Heart left ventricle (tissue), 16 donors: Measurements from ENCODE around the gene CAPS. TPM values are rescaled to one million over a fixed set of nuclear protein-coding genes. Genes with fewer than 3 reads are reported as not detected.
"Not testable (repeated sequence)": the region's sequence is repeated elsewhere in the genome, so short reads cannot be mapped to it uniquely, and the experiment has no call there.

Source experiments
- ATAC-seq, 4 donors: fragments of 200-7000 bp; cut with Tn5 transposase; one replicate each; pipeline ENCODE4 v1.9.1; 2020 to 2022; ENCODE audit warnings: moderate library complexity in 4 of 4, mild to moderate bottlenecking in 3 of 4, moderate number of reproducible peaks in 1 of 4
- DNase-seq, 5 donors: peaks; one replicate each; pipeline ENCODE4 v3.0.0-alpha.2; 2020
- H3K27ac ChIP-seq, 12 donors: fragments of 200-600 bp; sonication (generic) in 4 of 12; one replicate each; pipeline versions ENCODE4 v1.5.0 to v1.8.0; 2016 to 2022; ENCODE audit warnings: mild to moderate bottlenecking in 2 of 12
- H3K27me3 ChIP-seq, 9 donors: fragments of 200-600 bp; sonication (generic) in 2 of 9; one replicate each; pipeline versions ENCODE4 v1.5.1 to v1.8.0; 2016 to 2022; ENCODE audit warnings: mild to moderate bottlenecking in 3 of 9
- H3K36me3 ChIP-seq, 9 donors: fragments of 200-600 bp; sonication (generic) in 2 of 9; one replicate each; pipeline versions ENCODE4 v1.5.0 to v1.8.0; 2018 to 2022; ENCODE audit warnings: mild to moderate bottlenecking in 2 of 9
- H3K4me1 ChIP-seq, 12 donors: fragments of 200-600 bp; sonication (generic) in 4 of 12; one replicate each; pipeline versions ENCODE4 v1.5.0 to v1.8.0; 2016 to 2022; ENCODE audit warnings: mild to moderate bottlenecking in 3 of 12
- H3K4me3 ChIP-seq, 12 donors: fragments of 200-600 bp; sonication (generic) in 4 of 12; one replicate each; pipeline versions ENCODE4 v1.5.0 to v1.8.0; 2017 to 2022; ENCODE audit warnings: mild to moderate bottlenecking in 9 of 12, moderate library complexity in 4 of 12
- H3K9me3 ChIP-seq, 12 donors: fragments of 200-600 bp; sonication (generic) in 4 of 12; one replicate each; pipeline versions ENCODE4 v1.5.0 to v1.8.0; 2016 to 2022; ENCODE audit warnings: mild to moderate bottlenecking in 1 of 12
- POLR2A ChIP-seq, 2 donors: fragments of 450-650 bp; IDR thresholded peaks; one replicate each; pipeline ENCODE4 v1.6.1; 2017; ENCODE audit warnings: antibody characterized with exemption in 2 of 2, mild to moderate bottlenecking in 2 of 2, moderate library complexity in 2 of 2
- WGBS, 4 donors: extraction: QIAGEN DNeasy Blood & Tissue Kit in 2 of 4; methylation state at CpG; one replicate each; pipeline versions ENCODE4 v1.1.5 to v1.1.7; 2013 to 2018; 5-methylcytosine and 5-hydroxymethylcytosine counted together
- intact Hi-C, 10 donors: fragments of 100-400 bp; cut with DNase I; formaldehyde crosslinking; loops; one replicate each; pipeline versions ENCODE4 v1.11.1 to v1.14.2; 2022
- polyA plus RNA-seq, 2 donors: library from polyadenylated mRNA; stranded (reverse); fragments of 200-250 nt; gene quantifications; one replicate each; pipeline ENCODE4 v1.2.3, GENCODE V29; 2013
- total RNA-seq, 9 donors: library from RNA; depleted of rRNA in 2 of 9; stranded (reverse); fragments of >200 nt in 2 of 9; fragmentation: NEBNext Ultra II Directional in 3 of 9; extraction: Animal tissue kit (Norgen Biotek cat#: 25700) in 3 of 9; gene quantifications; one replicate each; pipeline versions ENCODE4 v1.1.0 to v1.2.4, GENCODE V29; 2016 to 2023
- TF ChIP-seq, protein P1 (sequence below), 12 donors: fragments of 200-600 bp; sonication (generic) in 4 of 12; IDR thresholded peaks; one replicate each; pipeline versions ENCODE4 v1.5.0 to v1.8.0; 2018 to 2022; ENCODE audit warnings: antibody characterized with exemption in 12 of 12, mild to moderate bottlenecking in 5 of 12
- donor health status: ischemic (EF 13 %, LVEDD 7.1; RV severe dilation, severe dysfunction).
- donor health status: healthy with polysubstance abuse.
- donor health status: DM: no; HTN: yes; CAD: no.
- donor health status: DM: no; HTN: no; CAD: no.
- donor health status: ischemic (EF 25% LVEDD 6.9; RV normal size, moderate dysfunction).
- donor health status: ischemic (EF 25% LVEDD 5.7; RV mildly dilated, moderate dysfunction).
- donor health status: healthy.
- donor health status: DM: yes; HTN: yes; CAD: no.
- donor health status: ischemic (EF 35%, LVEDD 5.7; RV mildly dilated, moderate dysfunction).
- donor health status: nonischemic (EF 11% LVEDD 7.7; RV severe dilation, severe dysfunction).
- donor health status: DM: yes; HTN: yes; CAD: no.
- donor health status: PGD.
- donor health status: ischemic (EF 29% LVEDD 5.4; RV normal size, mild dysfunction).
- donor health status: nonischemic (EF 23%, LVEDD 6.1; RV moderate dilation, normal function).

Gene CAPS
- total and polyA plus RNA-seq, 11 donors: 1.2 to 6.2 (median 3.3) TPM

DNA sequence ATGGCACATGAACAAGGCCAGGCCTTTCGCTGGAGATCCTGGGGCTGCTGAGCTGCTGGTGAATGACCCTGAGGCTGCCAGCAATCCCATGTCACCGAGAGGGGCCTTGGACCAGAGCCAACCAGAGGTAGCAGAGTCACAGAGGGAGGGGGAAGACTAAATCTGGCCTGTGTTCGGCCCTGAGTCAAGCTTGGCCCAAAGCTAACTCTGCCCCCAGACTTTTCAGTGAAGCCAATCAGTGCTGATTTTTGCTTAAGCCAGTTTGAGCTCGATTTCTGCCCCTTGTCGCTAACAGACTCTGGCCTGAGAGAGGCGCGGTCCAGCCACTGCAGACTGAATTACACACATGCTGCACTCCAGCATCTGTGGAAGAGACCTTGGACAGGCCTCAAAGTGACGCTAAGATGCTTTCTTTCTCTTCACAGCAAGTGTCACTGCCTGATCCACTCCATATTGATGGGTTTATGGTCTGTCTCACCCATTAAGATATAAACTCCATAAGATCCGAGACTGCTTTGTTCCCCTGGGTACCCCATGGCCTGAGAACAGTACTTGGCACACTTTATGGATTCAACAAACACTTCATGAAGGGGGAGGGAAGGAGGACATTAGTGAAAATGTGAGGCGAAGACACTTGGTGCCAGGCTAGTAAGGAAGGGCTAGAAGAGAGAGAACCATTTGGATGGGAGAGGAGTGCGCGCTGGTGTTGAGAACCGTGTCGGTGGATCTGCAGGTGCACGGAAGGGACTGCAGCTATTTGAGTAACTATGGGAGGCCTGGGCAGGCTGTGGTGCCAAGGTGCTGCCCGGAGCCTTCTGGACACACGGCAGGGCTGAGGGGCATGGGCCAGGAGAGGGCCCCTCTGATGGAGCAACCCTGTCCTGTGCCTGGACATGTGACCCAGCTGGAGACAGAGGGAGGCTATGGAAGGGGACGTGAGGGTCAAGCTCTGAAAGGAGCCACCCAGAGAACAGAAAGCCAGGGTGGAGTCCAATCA is 46.2 kb downstream of the CAPS start:
- Histone ChIP-seq H3K36me3 (peaks cover 0 to 11% (median 0%) of the 10 kb centered on the region in 9 donors), H3K27me3 (no peaks in the 10 kb centered on the region), H3K4me1 (peaks cover 17 to 98% (median 78%) of the 10 kb centered on the region in 12 donors), H3K9me3 (no peaks in the 10 kb centered on the region), H3K27ac (peak overlapping the region in 10 of 12 donors; percentile 3 to 86 (median 64)), H3K4me3 (no peak overlapping the region)
- TF ChIP-seq, protein P1, sequence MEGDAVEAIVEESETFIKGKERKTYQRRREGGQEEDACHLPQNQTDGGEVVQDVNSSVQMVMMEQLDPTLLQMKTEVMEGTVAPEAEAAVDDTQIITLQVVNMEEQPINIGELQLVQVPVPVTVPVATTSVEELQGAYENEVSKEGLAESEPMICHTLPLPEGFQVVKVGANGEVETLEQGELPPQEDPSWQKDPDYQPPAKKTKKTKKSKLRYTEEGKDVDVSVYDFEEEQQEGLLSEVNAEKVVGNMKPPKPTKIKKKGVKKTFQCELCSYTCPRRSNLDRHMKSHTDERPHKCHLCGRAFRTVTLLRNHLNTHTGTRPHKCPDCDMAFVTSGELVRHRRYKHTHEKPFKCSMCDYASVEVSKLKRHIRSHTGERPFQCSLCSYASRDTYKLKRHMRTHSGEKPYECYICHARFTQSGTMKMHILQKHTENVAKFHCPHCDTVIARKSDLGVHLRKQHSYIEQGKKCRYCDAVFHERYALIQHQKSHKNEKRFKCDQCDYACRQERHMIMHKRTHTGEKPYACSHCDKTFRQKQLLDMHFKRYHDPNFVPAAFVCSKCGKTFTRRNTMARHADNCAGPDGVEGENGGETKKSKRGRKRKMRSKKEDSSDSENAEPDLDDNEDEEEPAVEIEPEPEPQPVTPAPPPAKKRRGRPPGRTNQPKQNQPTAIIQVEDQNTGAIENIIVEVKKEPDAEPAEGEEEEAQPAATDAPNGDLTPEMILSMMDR (IDR thresholded peaks at IDR 0.05): no peak
- no peak for TF ChIP-seq POLR2A (IDR thresholded peaks at IDR 0.05)
- intact Hi-C loops: loop anchor here in 1 of 10 donors (10.0 kb wide), 1 partner anchor 156 kb away; the partner anchor contains the start of gene NRTN
- ATAC-seq (peak; percentile 14 to 46 (median 37)), DNase-seq (peak; percentile 63 to 77 (median 69))
- 50 to 60% (median 53%) methylated on average over 16 to 18 of the region's 18 CpGs for WGBS, 4 donors

DNA sequence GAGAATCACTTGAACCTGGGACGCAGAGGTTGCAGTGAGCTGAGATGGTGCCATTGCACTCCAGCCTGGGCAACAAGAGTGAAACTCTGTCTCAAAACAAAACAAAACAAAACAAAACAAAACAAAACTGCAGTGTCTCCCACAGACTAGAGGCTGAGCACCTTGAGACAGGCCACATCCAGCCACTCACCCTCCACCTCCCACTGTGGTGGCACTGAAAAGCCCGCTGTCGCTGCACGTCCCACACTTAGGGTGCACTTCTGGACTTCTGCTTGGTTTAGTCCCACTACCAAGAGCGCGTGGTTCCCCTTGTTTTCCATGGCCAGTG is 47.6 kb downstream of the CAPS start:
- H3K27ac ChIP-seq: peak overlapping the region in 11 of 12 donors; percentile 19 to 86 (median 65)
- WGBS, 4 donors: 54 to 71% (median 67%) methylated on average over 6 of the region's 6 CpGs
- intact Hi-C loops: loop anchor here in 1 of 10 donors (10.0 kb wide), 1 partner anchor 157 kb away; the partner anchor contains the start of gene NRTN
- H3K4me1 ChIP-seq: peaks cover 17 to 98% (median 78%) of the 10 kb centered on the region in 12 donors
- not testable (repeated sequence) for H3K27me3 ChIP-seq, ATAC-seq, H3K9me3 ChIP-seq
- DNase-seq: peak in 1 of 5 donors; percentile 7
- H3K4me3 ChIP-seq: peak overlapping the region in 4 of 12 donors; percentile 7 to 38 (median 13)
- peaks cover 0 to 23% (median 0%) of the 10 kb centered on the region in 9 donors for H3K36me3 ChIP-seq

DNA sequence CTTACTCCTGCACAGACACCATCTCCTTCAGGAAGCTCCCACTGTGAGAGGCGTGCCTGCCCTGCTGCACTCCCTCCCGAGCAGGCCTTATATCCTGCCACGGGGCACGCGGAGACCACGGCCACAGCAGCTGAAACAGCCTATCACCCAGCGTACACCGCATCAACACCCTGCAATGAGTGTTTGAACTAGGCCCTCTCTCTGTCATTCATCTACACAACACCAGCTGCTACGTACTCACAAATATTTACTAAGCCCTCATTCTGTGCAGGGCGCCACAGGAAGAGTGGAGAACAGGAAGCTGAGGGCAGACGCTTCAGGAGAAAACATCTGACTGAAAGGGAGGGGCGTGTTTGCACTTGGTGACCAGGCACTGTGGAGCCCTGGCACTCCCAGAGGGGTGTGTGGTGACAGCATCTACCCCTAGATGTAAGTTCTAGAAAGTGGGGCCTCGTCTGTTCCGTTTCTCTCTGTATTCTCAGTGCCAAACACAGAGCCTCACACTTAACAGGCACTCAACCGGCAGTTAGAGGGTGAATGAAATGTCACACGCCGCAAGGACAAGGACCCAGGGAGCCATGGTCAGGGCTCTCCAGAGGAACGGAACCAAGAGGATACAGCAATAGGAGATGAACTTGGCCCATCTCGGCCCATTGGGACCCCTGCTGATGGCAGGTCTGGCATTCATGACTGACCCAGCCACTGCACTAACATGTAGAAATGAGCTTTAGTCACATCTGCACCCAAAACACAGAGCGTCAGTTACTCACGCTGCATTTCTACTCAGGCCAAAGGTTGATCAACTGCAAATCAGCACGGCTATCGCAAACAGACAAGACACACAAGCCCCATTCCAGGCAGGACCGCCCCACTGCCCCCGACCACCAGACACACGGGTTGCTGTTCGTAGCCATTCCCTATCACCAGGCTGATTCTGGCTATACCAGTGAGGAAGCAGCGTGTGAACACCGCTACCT is 48.2 kb downstream of the CAPS start:
- WGBS, 4 donors: 24 to 32% (median 29%) methylated on average over 26 to 29 of the region's 29 CpGs
- TF ChIP-seq, protein P1 (IDR thresholded peaks at IDR 0.05): no peak
- TF ChIP-seq POLR2A (IDR thresholded peaks at IDR 0.05): peak in 1 of 2 donors; percentile 10
- ATAC-seq: peak; percentile 30 to 60 (median 43)

DNA sequence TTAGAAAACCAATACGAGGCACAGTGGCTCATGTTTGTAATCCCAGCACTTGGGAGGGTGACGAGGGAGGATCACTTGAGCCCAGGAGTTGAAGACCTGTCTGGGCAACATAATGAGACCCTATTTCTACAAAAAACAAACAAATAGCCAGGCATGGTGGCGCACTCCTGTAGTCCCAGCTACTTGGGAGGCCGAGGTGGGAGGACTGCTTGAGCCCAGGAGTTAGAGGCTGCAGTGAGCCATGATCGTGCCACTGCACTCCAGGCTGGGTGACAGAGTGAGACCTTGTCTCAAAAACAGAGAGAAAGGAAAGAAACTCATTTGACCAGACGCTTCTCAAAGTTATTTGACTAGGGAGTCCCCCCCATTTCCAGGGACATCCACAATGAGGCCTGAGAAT is 49.2 kb downstream of the CAPS start:
- Histone ChIP-seq H3K27ac (peak overlapping the region in 7 of 12 donors; percentile 18 to 86 (median 75)), H3K4me1 (peaks cover 23 to 100% (median 85%) of the 10 kb centered on the region in 12 donors), H3K36me3 (peaks cover 0 to 15% (median 0%) of the 10 kb centered on the region in 9 donors)
- H3K4me3 ChIP-seq, H3K9me3 ChIP-seq, ATAC-seq, H3K27me3 ChIP-seq: not testable (repeated sequence)
- DNase-seq: peak in 1 of 5 donors; percentile 1
- 91 to 93% (median 92%) methylated on average over 6 of the region's 6 CpGs for WGBS, 4 donors
- intact Hi-C loops: loop anchor here in 1 of 10 donors (10.0 kb wide), 1 partner anchor 158 kb away; the partner anchor contains the start of gene NRTN

More for the DNA sequence above, 48.2 kb downstream of the CAPS start:
- peaks cover 18 to 98% (median 79%) of the 10 kb centered on the region in 12 donors for H3K4me1 ChIP-seq
- H3K9me3 ChIP-seq: no peaks in the 10 kb centered on the region
- intact Hi-C loops: loop anchor here in 1 of 10 donors (10.0 kb wide), 1 partner anchor 157 kb away; the partner anchor contains the start of gene NRTN
- no peaks in the 10 kb centered on the region for H3K27me3 ChIP-seq
- DNase-seq: peak in 3 of 5 donors; percentile 47 to 68 (median 64)
- H3K27ac ChIP-seq: peak overlapping the region in 11 of 12 donors; percentile 19 to 86 (median 65)
- peak overlapping the region in 4 of 12 donors; percentile 7 to 38 (median 13) for H3K4me3 ChIP-seq
- H3K36me3 ChIP-seq: peaks cover 0 to 23% (median 0%) of the 10 kb centered on the region in 9 donors
